Mesenchymal stem cell (in vitro differentiated cells and primary cell): Measurements from ENCODE around the gene IP6K2.
"Not testable (repeated sequence)": the region's sequence is repeated elsewhere in the genome, so short reads cannot be mapped to it uniquely, and the experiment has no call there.

Experiments
- DNase-seq: peaks from one replicate; pipeline ENCODE4 v3.0.0-alpha.2; 2013
- H2AFZ ChIP-seq: one replicate; pipeline ENCODE4 v1.6.1; 2013; ENCODE audit warnings: low read depth, mild to moderate bottlenecking, control low read depth, inconsistent platforms, low read length, moderate library complexity
- H2AK5ac ChIP-seq: 2 replicates; pipeline ENCODE4 v1.6.1; 2013; ENCODE audit warnings: low read length, moderate library complexity, mild to moderate bottlenecking, inconsistent platforms; ENCODE audit not compliant: severe bottlenecking
- H2BK120ac ChIP-seq: one replicate; pipeline ENCODE4 v1.6.1; 2013; ENCODE audit warnings: low read depth, mild to moderate bottlenecking, inconsistent platforms, low read length, moderate library complexity
- H2BK12ac ChIP-seq, 2 experiments: one replicate each; pipeline ENCODE4 v1.6.1; 2013; ENCODE audit warnings: inconsistent platforms in 2 of 2, low read length in 2 of 2, mild to moderate bottlenecking in 2 of 2, moderate library complexity in 2 of 2, control low read depth in 1 of 2
- H2BK15ac ChIP-seq: one replicate; pipeline ENCODE4 v1.6.1; 2013; ENCODE audit warnings: mild to moderate bottlenecking, low read depth, inconsistent platforms; ENCODE audit not compliant: poor library complexity, severe bottlenecking
- H2BK5ac ChIP-seq: 2 replicates; pipeline ENCODE4 v1.6.1; 2013; ENCODE audit warnings: low read depth, mild to moderate bottlenecking, low read length, control low read depth, inconsistent platforms; ENCODE audit not compliant: poor library complexity, severe bottlenecking
- H3K14ac ChIP-seq, 2 experiments: one replicate each; pipeline ENCODE4 v1.6.1; 2013; ENCODE audit warnings: inconsistent platforms in 2 of 2, low read length in 2 of 2, control low read depth in 1 of 2, mild to moderate bottlenecking in 1 of 2, moderate library complexity in 1 of 2
- H3K18ac ChIP-seq, 2 experiments: one replicate each; pipeline ENCODE4 v1.6.1; 2013; ENCODE audit warnings: inconsistent platforms in 2 of 2, low read length in 2 of 2, control low read depth in 1 of 2, low read depth in 1 of 2, mild to moderate bottlenecking in 1 of 2
- H3K23ac ChIP-seq, 2 experiments: one replicate each; pipeline ENCODE4 v1.6.1; 2013; ENCODE audit warnings: inconsistent platforms in 2 of 2, low read length in 2 of 2, mild to moderate bottlenecking in 2 of 2, moderate library complexity in 2 of 2, control low read depth in 1 of 2
- H3K27ac ChIP-seq: 2 replicates; pipeline ENCODE4 v1.5.1; 2013; ENCODE audit warnings: mild to moderate bottlenecking, moderate library complexity, low read length, control low read depth, inconsistent platforms; ENCODE audit not compliant: poor library complexity, severe bottlenecking
- H3K27me3 ChIP-seq, 2 experiments: 2 replicates each; pipeline versions ENCODE4 v1.6.1 to v1.7.0; 2013; ENCODE audit warnings: low read length in 2 of 2, mild to moderate bottlenecking in 2 of 2, moderate library complexity in 2 of 2, control low read depth in 1 of 2, inconsistent platforms in 1 of 2; ENCODE audit not compliant: control insufficient read depth in 1 of 2, insufficient read depth in 1 of 2
- H3K36me3 ChIP-seq, 2 experiments: 2 replicates each; pipeline versions ENCODE4 v1.6.1 to v1.7.0; 2013; ENCODE audit warnings: low read length in 2 of 2, control low read depth in 1 of 2, inconsistent platforms in 1 of 2, low read depth in 1 of 2, mild to moderate bottlenecking in 1 of 2; ENCODE audit not compliant: insufficient read depth in 2 of 2, control insufficient read depth in 1 of 2
- H3K4ac ChIP-seq, 2 experiments: one replicate each; pipeline ENCODE4 v1.6.1; 2013; ENCODE audit warnings: inconsistent platforms in 2 of 2, low read length in 2 of 2, mild to moderate bottlenecking in 2 of 2, moderate library complexity in 2 of 2, control low read depth in 1 of 2, low read depth in 1 of 2
- H3K4me1 ChIP-seq: 2 replicates; pipeline ENCODE4 v1.6.1; 2013; ENCODE audit warnings: low read depth, low read length, control low read depth; ENCODE audit not compliant: control insufficient read depth, insufficient read depth
- H3K4me2 ChIP-seq: 2 replicates; pipeline ENCODE4 v1.6.1; 2013; ENCODE audit warnings: low read length, mild to moderate bottlenecking, inconsistent platforms; ENCODE audit not compliant: poor library complexity, severe bottlenecking
- H3K4me3 ChIP-seq, 2 experiments: 2 replicates each; pipeline versions ENCODE4 v1.5.1 to v1.7.0; 2013; ENCODE audit warnings: low read length in 2 of 2, mild to moderate bottlenecking in 2 of 2, control low read depth in 1 of 2, low read depth in 1 of 2; ENCODE audit not compliant: insufficient read depth in 1 of 2
- H3K79me1 ChIP-seq: replicated peaks from 2 replicates; pipeline ENCODE4 v1.6.1; 2013; ENCODE audit warnings: mild to moderate bottlenecking, control low read depth, low read length, inconsistent platforms; ENCODE audit not compliant: poor library complexity, severe bottlenecking
- H3K9ac ChIP-seq: 2 replicates; pipeline ENCODE4 v1.7.0; 2013; ENCODE audit warnings: mild to moderate bottlenecking, low read length, moderate library complexity
- H3K9me3 ChIP-seq: 2 replicates; pipeline ENCODE4 v1.7.0; 2013; ENCODE audit warnings: mild to moderate bottlenecking, low read length; ENCODE audit not compliant: control insufficient read depth
- H4K8ac ChIP-seq: one replicate; pipeline ENCODE4 v1.6.1; 2013; ENCODE audit warnings: inconsistent platforms, mild to moderate bottlenecking, low read length, moderate library complexity
- H4K91ac ChIP-seq: one replicate; pipeline ENCODE4 v1.6.1; 2013; ENCODE audit warnings: mild to moderate bottlenecking, low read length, inconsistent platforms
- WGBS: methylation state at CpG from one replicate; pipeline ENCODE4 v1.1.7; 2013; ENCODE audit warnings: mixed read lengths; 5-methylcytosine and 5-hydroxymethylcytosine counted together

The IP6K2 gene

GRCh38 chr3:48738144-48738536, 21.1 kb upstream of the IP6K2 start:
- no peak overlapping the region for H2BK12ac ChIP-seq
- peaks cover 9% of the 10 kb centered on the region for H3K4me1 ChIP-seq
- no peaks in the 10 kb centered on the region for H3K9me3 ChIP-seq
- H3K14ac ChIP-seq = no peak overlapping the region
- H4K91ac ChIP-seq = no peak overlapping the region
- 80% methylated on average over 1 of the region's 3 CpGs for WGBS
- H3K27me3 ChIP-seq = no peaks in the 10 kb centered on the region
- no peak overlapping the region for H2AFZ ChIP-seq
- no peak overlapping the region for H3K23ac ChIP-seq
- H2BK5ac ChIP-seq = no peak overlapping the region
- no peak overlapping the region for H3K4me3 ChIP-seq
- H2BK120ac ChIP-seq = no peak overlapping the region
- H2AK5ac ChIP-seq = no peak overlapping the region
- H3K4ac ChIP-seq = no peak overlapping the region
- H3K36me3 ChIP-seq = no peaks in the 10 kb centered on the region
- H3K27ac ChIP-seq = no peak overlapping the region
- H3K79me1 ChIP-seq = no peaks in the 10 kb centered on the region
- no peak for DNase-seq
- no peak overlapping the region for H3K18ac ChIP-seq
- H4K8ac ChIP-seq = no peak overlapping the region
- no peak overlapping the region for H2BK15ac ChIP-seq
- no peak overlapping the region for H3K9ac ChIP-seq
- H3K4me2 ChIP-seq = no peak overlapping the region

DNA sequence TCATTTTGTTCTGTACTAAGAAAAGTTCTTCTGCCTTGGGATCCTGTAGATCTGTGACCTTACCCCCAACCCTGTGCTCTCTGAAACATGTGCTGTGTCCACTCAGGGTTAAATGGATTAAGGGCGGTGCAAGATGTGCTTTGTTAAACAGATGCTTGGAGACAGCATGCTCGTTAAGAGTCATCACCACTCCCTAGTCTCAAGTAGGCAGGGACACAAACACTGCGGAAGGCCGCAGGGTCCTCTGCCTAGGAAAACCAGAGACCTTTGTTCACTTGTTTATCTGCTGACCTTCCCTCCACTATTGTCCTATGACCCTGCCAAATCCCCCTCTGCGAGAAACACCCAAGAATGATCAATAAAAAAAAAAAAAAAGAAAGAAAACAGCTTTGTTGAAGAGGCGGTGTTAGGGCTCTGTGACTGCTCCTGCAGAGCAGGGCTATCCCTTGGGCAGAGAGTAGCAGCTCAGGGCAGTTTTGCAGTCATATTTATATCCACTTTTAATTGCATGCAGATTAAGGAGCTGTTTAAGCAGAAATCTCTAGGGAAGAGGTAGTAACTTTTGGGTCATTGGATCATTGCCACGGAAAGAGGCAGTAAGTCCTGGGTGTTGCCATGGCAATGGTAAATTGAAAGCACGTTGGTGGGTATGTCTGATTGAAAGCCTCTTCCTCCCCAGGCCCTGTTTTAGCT, 18.2 kb upstream of the IP6K2 start:
- H3K27me3 ChIP-seq, H3K36me3 ChIP-seq, H3K9me3 ChIP-seq, H3K4me1 ChIP-seq, H4K91ac ChIP-seq, H3K4me3 ChIP-seq, H2BK15ac ChIP-seq, H2BK120ac ChIP-seq, H3K14ac ChIP-seq, H3K4me2 ChIP-seq, H3K79me1 ChIP-seq, H3K18ac ChIP-seq, H2AFZ ChIP-seq, H3K23ac ChIP-seq, H2AK5ac ChIP-seq, H2BK5ac ChIP-seq, H4K8ac ChIP-seq, H3K27ac ChIP-seq, H2BK12ac ChIP-seq, DNase-seq, H3K4ac ChIP-seq: not testable (repeated sequence)
- peak overlapping the region; percentile 70 for H3K9ac ChIP-seq
- WGBS = 75% methylated on average over 2 of the region's 8 CpGs

DNA sequence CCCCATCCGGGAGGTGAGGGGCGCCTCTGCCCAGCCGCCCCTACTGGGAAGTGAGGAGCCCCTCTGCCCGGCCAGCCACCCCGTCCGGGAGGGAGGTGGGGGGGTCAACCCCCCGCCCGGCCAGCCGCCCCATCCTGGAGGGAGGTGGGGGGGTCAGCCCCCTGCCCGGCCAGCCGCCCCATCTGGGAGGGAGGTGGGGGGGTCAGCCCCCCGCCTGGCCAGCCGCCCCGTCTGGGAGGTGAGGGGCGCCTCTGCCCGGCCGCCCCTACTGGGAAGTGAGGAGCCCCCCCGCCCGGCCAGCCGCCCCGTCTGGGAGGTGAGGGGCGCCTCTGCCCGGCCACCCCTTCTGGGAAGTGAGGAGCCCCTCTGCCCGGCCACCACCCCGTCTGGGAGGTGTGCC, 17.5 kb upstream of the IP6K2 start:
- H2AFZ ChIP-seq, H3K27ac ChIP-seq, H3K4me3 ChIP-seq, H2AK5ac ChIP-seq, H2BK5ac ChIP-seq, H3K9me3 ChIP-seq, H3K14ac ChIP-seq, H3K79me1 ChIP-seq, H4K8ac ChIP-seq, H2BK120ac ChIP-seq, H2BK12ac ChIP-seq, H3K23ac ChIP-seq, H3K4me2 ChIP-seq, H3K9ac ChIP-seq, H3K18ac ChIP-seq, H3K36me3 ChIP-seq, DNase-seq, H4K91ac ChIP-seq, H3K4me1 ChIP-seq, H3K27me3 ChIP-seq, H3K4ac ChIP-seq, H2BK15ac ChIP-seq: not testable (repeated sequence)
- WGBS = 94% methylated on average over 8 of the region's 25 CpGs

DNA sequence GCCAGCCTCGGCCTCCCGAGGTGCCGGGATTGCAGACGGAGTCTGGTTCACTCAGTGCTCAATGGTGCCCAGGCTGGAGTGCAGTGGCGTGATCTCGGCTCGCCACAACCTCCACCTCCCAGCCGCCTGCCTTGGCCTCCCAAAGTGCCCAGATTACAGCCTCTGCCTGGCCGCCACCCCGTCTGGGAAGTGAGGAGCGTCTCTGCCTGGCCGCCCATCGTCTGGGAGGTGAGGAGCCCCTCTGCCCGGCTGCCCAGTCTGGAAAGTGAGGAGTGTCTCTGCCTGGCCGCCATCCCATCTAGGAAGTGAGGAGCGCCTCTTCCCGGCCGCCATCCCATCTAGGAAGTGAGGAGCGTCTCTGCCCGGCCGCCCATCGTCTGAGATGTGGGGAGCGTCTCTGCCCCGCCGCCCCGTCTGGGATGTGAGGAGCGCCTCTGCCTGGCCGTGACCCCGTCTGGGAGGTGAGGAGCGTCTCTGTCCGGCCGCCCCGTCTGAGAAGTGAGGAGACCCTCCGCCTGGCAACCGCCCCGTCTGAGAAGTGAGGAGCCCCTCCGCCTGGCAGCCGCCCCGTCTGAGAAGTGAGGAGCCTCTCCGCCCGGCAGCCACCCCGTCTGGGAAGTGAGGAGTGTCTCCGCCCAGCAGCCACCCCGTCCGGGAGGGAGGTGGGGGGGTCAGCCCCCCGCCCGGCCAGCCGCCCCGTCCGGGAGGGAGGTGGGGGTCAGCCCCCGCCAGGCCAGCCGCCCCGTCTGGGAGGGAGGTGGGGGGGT, 16.9 kb upstream of the IP6K2 start:
- H3K79me1 ChIP-seq, H2AK5ac ChIP-seq, H3K27me3 ChIP-seq, H4K8ac ChIP-seq, H2BK5ac ChIP-seq, H3K36me3 ChIP-seq, H2BK120ac ChIP-seq, H3K4me1 ChIP-seq, H3K18ac ChIP-seq, H3K4ac ChIP-seq, DNase-seq, H3K27ac ChIP-seq, H3K4me2 ChIP-seq, H3K9ac ChIP-seq, H4K91ac ChIP-seq, H2BK15ac ChIP-seq, H3K14ac ChIP-seq, H2BK12ac ChIP-seq, H3K23ac ChIP-seq, H3K9me3 ChIP-seq, H2AFZ ChIP-seq, H3K4me3 ChIP-seq: not testable (repeated sequence)
- 100% methylated on average over 11 of the region's 53 CpGs for WGBS
